SK-N-SH (cell line): ENCODE results near the gene EIF4H. TPM values are rescaled to one million over a fixed set of nuclear protein-coding genes. Genes with fewer than 3 reads are reported as not detected.
"Not testable (repeated sequence)": the region's sequence is repeated elsewhere in the genome, so short reads cannot be mapped to it uniquely, and the experiment has no call there.

Experiments used
- CTCF ChIA-PET: fragments of 300-600, 350-600 bp; formaldehyde crosslinking; extraction: SDS; loops from one replicate; lab custom pipeline; 2021; lab: Yijun Ruan, JAX
- POLR2A ChIA-PET: fragments of 350-600 bp; sonication (Branson Sonifier 250); formaldehyde crosslinking; extraction: SDS; loops from one replicate; lab custom pipeline; 2020; ENCODE audit warnings: antibody characterized with exemption, inconsistent platforms; lab: Yijun Ruan, JAX
- DNase-seq: peaks from one replicate; pipeline ENCODE4 v3.0.0; 2012
- H2AFZ ChIP-seq: fragments of 200-600 bp; sonication (generic); 2 replicates; pipeline ENCODE4 v1.8.1; 2016; ENCODE audit warnings: antibody characterized with exemption, mild to moderate bottlenecking, low read depth
- H3F3A ChIP-seq: fragments of 200-600 bp; sonication (generic); replicated peaks from 2 replicates; pipeline ENCODE3; 2016; ENCODE audit warnings: antibody characterized with exemption, mild to moderate bottlenecking; ENCODE audit not compliant: insufficient read depth
- H3K27ac ChIP-seq, 2 experiments: fragments of 200-500 bp in 1 of 2; fragments of 200-600 bp in 1 of 2; sonication (Bioruptor generic) in 1 of 2; sonication (generic), shearing (Covaris generic) in 1 of 2; 2 replicates each; pipeline versions ENCODE4 v1.5.1 to v1.6.1; 2014 to 2016; ENCODE audit warnings: low read depth in 2 of 2, inconsistent platforms in 1 of 2, low read length in 1 of 2, mild to moderate bottlenecking in 1 of 2, mixed read lengths in 1 of 2
- H3K27me3 ChIP-seq: fragments of 200-600 bp; sonication (generic), shearing (Covaris generic); 2 replicates; pipeline ENCODE4 v1.6.1; 2016; ENCODE audit warnings: mixed run types; ENCODE audit not compliant: insufficient read depth
- H3K36me3 ChIP-seq, 2 experiments: fragments of 200-500 bp in 1 of 2; fragments of 200-600 bp in 1 of 2; sonication (Bioruptor generic) in 1 of 2; sonication (generic) in 1 of 2; replicated peaks in 1 of 2; 2 replicates each; pipeline versions ENCODE3 to v1.5.1; 2014 to 2016; ENCODE audit warnings: low read length in 1 of 2, mild to moderate bottlenecking in 1 of 2; ENCODE audit not compliant: insufficient read depth in 2 of 2, control insufficient read depth in 1 of 2
- H3K4me1 ChIP-seq, 2 experiments: fragments of 200-500 bp in 1 of 2; fragments of 200-600 bp in 1 of 2; sonication (Bioruptor generic) in 1 of 2; sonication (generic), shearing (Covaris generic) in 1 of 2; 2 replicates each; pipeline versions ENCODE4 v1.5.1 to v1.6.1; 2014 to 2016; ENCODE audit warnings: low read depth in 1 of 2, low read length in 1 of 2, mixed run types in 1 of 2; ENCODE audit not compliant: insufficient read depth in 2 of 2, control insufficient read depth in 1 of 2
- H3K4me2 ChIP-seq: fragments of 200-600 bp; sonication (generic), shearing (Covaris generic); 2 replicates; pipeline ENCODE4 v1.6.1; 2017; ENCODE audit warnings: mixed run types
- H3K4me3 ChIP-seq, 2 experiments: fragments of 200-500 bp in 1 of 2; fragments of 200-600 bp in 1 of 2; sonication (Bioruptor generic) in 1 of 2; sonication (generic), shearing (Covaris generic) in 1 of 2; 2 replicates each; pipeline versions ENCODE4 v1.5.1 to v1.8.1; 2014 to 2016; ENCODE audit warnings: low read depth in 2 of 2, inconsistent platforms in 1 of 2, low read length in 1 of 2, mild to moderate bottlenecking in 1 of 2, mixed read lengths in 1 of 2, moderate library complexity in 1 of 2
- H3K79me2 ChIP-seq: fragments of 200-600 bp; sonication (generic); 2 replicates; pipeline ENCODE4 v1.8.1; 2017; ENCODE audit warnings: mild to moderate bottlenecking; ENCODE audit not compliant: insufficient read depth
- H3K9ac ChIP-seq: fragments of 200-600 bp; sonication (generic); 2 replicates; pipeline ENCODE4 v1.6.1; 2017; ENCODE audit warnings: mixed run types
- H3K9me2 ChIP-seq: fragments of 200-600 bp; sonication (generic); 2 replicates; pipeline ENCODE4 v1.6.1; 2017; ENCODE audit warnings: mixed run types
- H3K9me3 ChIP-seq: fragments of 200-600 bp; sonication (generic); 2 replicates; pipeline ENCODE4 v1.6.1; 2017; ENCODE audit warnings: mixed run types, mild to moderate bottlenecking, moderate library complexity
- H4K20me1 ChIP-seq: fragments of 200-600 bp; sonication (generic); 2 replicates; pipeline ENCODE4 v1.6.1; 2017; ENCODE audit warnings: mild to moderate bottlenecking, mixed run types; ENCODE audit not compliant: insufficient read depth
- CHD2 ChIP-seq: fragments of 150-350 bp; IDR thresholded peaks from 2 replicates; pipeline ENCODE4 v1.6.1; 2018; ENCODE audit warnings: low read length; ENCODE audit not compliant: partially characterized antibody
- ELF1 ChIP-seq: IDR thresholded peaks from 2 replicates; pipeline ENCODE4 v1.4.0; 2012
- EP300 ChIP-seq, 2 experiments: IDR thresholded peaks; 2 replicates each; pipeline versions ENCODE4 v1.4.0 to v1.6.1; 2012; ENCODE audit warnings: borderline replicate concordance in 1 of 2, low read depth in 1 of 2, low read length in 1 of 2
- EZH2phosphoT487 ChIP-seq: fragments of 200-600 bp; sonication (generic); IDR thresholded peaks from 2 replicates; pipeline ENCODE4 v1.6.1; 2017; ENCODE audit warnings: low read depth, mixed run types, mild to moderate bottlenecking, antibody characterized with exemption, moderate library complexity, borderline replicate concordance
- FOXJ3 ChIP-seq: sonication (generic); formaldehyde crosslinking; IDR thresholded peaks from 2 replicates; pipeline ENCODE4 v1.5.1; 2020; ENCODE audit warnings: mild to moderate bottlenecking, missing genetic modification reagents
- FOXM1 ChIP-seq: IDR thresholded peaks from 2 replicates; pipeline ENCODE4 v1.4.0; 2012; ENCODE audit warnings: low read depth, mild to moderate bottlenecking
- GABPA ChIP-seq: IDR thresholded peaks from 2 replicates; pipeline ENCODE4 v1.4.0; 2012; ENCODE audit warnings: low read depth, mild to moderate bottlenecking
- GATA2 ChIP-seq: sonication (generic); formaldehyde crosslinking; IDR thresholded peaks from 2 replicates; pipeline ENCODE4 v1.5.0; 2020; ENCODE audit warnings: mild to moderate bottlenecking, missing genetic modification reagents
- IRF3 ChIP-seq: fragments of 150-350 bp; IDR thresholded peaks from 2 replicates; pipeline ENCODE4 v1.6.1; 2016; ENCODE audit warnings: mild to moderate bottlenecking, low read depth, low read length
- NFIC ChIP-seq: IDR thresholded peaks from 2 replicates; pipeline ENCODE4 v1.4.0; 2012; ENCODE audit warnings: borderline replicate concordance
- POLR2AphosphoS5 ChIP-seq: IDR thresholded peaks from 2 replicates; pipeline ENCODE4 v1.6.1; 2012; ENCODE audit warnings: low read depth, low read length
- RCOR1 ChIP-seq: fragments of 150-350 bp; IDR thresholded peaks from 2 replicates; pipeline ENCODE4 v1.6.1; 2017; ENCODE audit warnings: antibody characterized with exemption, low read length
- TEAD4 ChIP-seq: IDR thresholded peaks from 2 replicates; pipeline ENCODE4 v1.4.0; 2012; ENCODE audit warnings: mild to moderate bottlenecking, borderline replicate concordance; ENCODE audit not compliant: insufficient read depth
- USF1 ChIP-seq: IDR thresholded peaks from 2 replicates; pipeline ENCODE4 v1.4.0; 2012; ENCODE audit warnings: low read depth, borderline replicate concordance
- ZBTB33 ChIP-seq: IDR thresholded peaks from 2 replicates; pipeline ENCODE4 v1.4.0; 2012; ENCODE audit warnings: low read depth, borderline replicate concordance
- WGBS: methylation state at CpG from one replicate; pipeline ENCODE4 v1.1.6; 2017; ENCODE audit warnings: low lambda C conversion rate; 5-methylcytosine and 5-hydroxymethylcytosine counted together
- polyA plus RNA-seq, 3 experiments: library from polyadenylated mRNA; depleted of rRNA; stranded (reverse); fragments of >200 nt; gene quantifications; 2 replicates each; pipeline ENCODE4 v1.2.3, GENCODE V29; 2012

The EIF4H gene
- polyA plus RNA-seq, 1 of the 3 experiments (the other 2 are of a cell fraction), result 468 TPM

GRCh38 chr7:74207586-74207985 lies 33.4 kb downstream of the EIF4H start:
- Histone ChIP-seq H3K4me2 (no peak overlapping the region), H3K27me3 (no peaks in the 10 kb centered on the region), H3F3A (peaks cover 26% of the 10 kb centered on the region), H3K79me2 (no peaks in the 10 kb centered on the region), H3K9ac (no peak overlapping the region), H3K4me3 (no peak overlapping the region), H3K9me2 (no peaks in the 10 kb centered on the region), H3K4me1 (peaks cover 0 to 4% of the 10 kb centered on the region in 2 experiments; a peak in 3 of 4 replicates)
- no peak for DNase-seq
- POLR2A ChIA-PET, result interaction anchor here (0.6 kb wide), 1 partner anchor 68 kb away, joined by 3 read pairs; no protein-coding TSS in a partner anchor
- no peak for TF ChIP-seq RCOR1
- TF ChIP-seq EZH2phosphoT487, result no peak
- TF ChIP-seq FOXJ3 (CRISPR knock-in tag), result no peak
- no peak for TF ChIP-seq IRF3
- no peak for TF ChIP-seq FOXM1
- no peak for TF ChIP-seq POLR2AphosphoS5
- TF ChIP-seq GABPA, result no peak
- no peak for TF ChIP-seq USF1
- TF ChIP-seq NFIC, result no peak
- TF ChIP-seq ELF1, result no peak
- TF ChIP-seq EP300 (IDR thresholded peaks at IDR 0.05; ENCODE audit: borderline replicate concordance in 1 of 2, low read depth in 1 of 2, low read length in 1 of 2), result no peak
- TF ChIP-seq GATA2 (CRISPR knock-in tag), result no peak
- no peak for TF ChIP-seq TEAD4
- no peak for TF ChIP-seq CHD2
- TF ChIP-seq ZBTB33, result no peak
- TF ChIP-seq, all 33 proteins: peak for 0
- no peaks in the 10 kb centered on the region for H4K20me1 ChIP-seq
- H3K27ac ChIP-seq, result no peak overlapping the region
- H2AFZ ChIP-seq, result no peak overlapping the region
- no peaks in the 10 kb centered on the region for H3K36me3 ChIP-seq
- 87% methylated on average over 11 of the region's 11 CpGs for WGBS
- H3K9me3 ChIP-seq, result no peaks in the 10 kb centered on the region
- CTCF ChIA-PET, result interaction anchor here (0.6 to 17.9 kb wide), 23 partner anchors 10 to 380 kb away, joined by 3 to 537 read pairs (median 13); partner anchors contain the start of gene CLIP2

- H3K79me2 ChIP-seq, H3K4me1 ChIP-seq, H4K20me1 ChIP-seq, H3K9me3 ChIP-seq, H3K4me2 ChIP-seq, H3K27me3 ChIP-seq, H3K9ac ChIP-seq, H3K9me2 ChIP-seq, H3K36me3 ChIP-seq, H2AFZ ChIP-seq, H3K27ac ChIP-seq, POLR2A ChIA-PET, H3K4me3 ChIP-seq, DNase-seq: not testable (repeated sequence)
- CTCF ChIA-PET, result interaction anchor here (0.5 to 17.9 kb wide), 13 partner anchors 9 to 374 kb away, joined by 3 to 537 read pairs (median 13); partner anchors contain the start of gene EIF4H
- 91% methylated on average over 7 of the region's 7 CpGs for WGBS
- H3F3A ChIP-seq, result peaks cover 22% of the 10 kb centered on the region
Measured at GRCh38 chr7:74208241-74208640, 34.1 kb downstream of the EIF4H start.
